GM18505 (cell line): ENCODE measurements around the gene ANKRD6.

ENCODE experiments used
- ATAC-seq: cut with Tn5 transposase; IDR thresholded peaks from one replicate; pipeline ENCODE4 v1.9.1; 2021; ENCODE audit not compliant: unreplicated experiment
- POLR2A ChIP-seq: IDR thresholded peaks from 4 replicates; pipeline ENCODE4 v1.6.1; 2011; ENCODE audit warnings: borderline replicate concordance; ENCODE audit not compliant: insufficient read depth, insufficient read length; ENCODE audit errors: extremely low read depth

ANKRD6 gene

GRCh38 chr6:89404512-89404911 is 28.4 kb upstream of the ANKRD6 start:
- no peak for TF ChIP-seq POLR2A
- no peak for ATAC-seq

DNA sequence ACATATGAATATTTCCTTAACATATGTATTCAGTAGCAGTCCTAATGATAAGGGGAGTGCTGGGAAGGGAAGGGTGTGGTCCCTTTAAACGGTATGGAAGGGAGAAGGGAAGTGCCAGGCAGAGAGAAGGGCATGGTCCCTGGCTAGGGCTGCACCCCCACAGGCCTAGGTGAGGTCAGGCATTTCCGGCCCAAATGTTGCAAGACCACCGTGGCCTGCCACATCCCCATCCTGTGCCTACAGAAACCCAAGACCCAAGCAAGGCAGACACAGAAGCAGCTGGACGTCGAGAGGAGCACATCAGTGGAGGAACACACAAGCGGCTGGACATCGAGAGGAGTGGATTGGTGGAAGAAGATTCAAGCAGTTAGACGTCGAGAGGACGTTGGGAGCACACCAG is 26.8 kb upstream of the ANKRD6 start:
- ATAC-seq: no peak

GRCh38 chr6:89409461-89410035 is 23.4 kb upstream of the ANKRD6 start:
- TF ChIP-seq POLR2A: no peak
- ATAC-seq: no peak

More for the DNA sequence above, 26.8 kb upstream of the ANKRD6 start:
- TF ChIP-seq POLR2A: no peak

GRCh38 chr6:89410231-89410761 is 22.7 kb upstream of the ANKRD6 start:
- ATAC-seq: no peak
- no peak for TF ChIP-seq POLR2A

GRCh38 chr6:89410788-89411144 is 22.2 kb upstream of the ANKRD6 start:
- no peak for ATAC-seq

GRCh38 chr6:89411145-89412070 is 21.5 kb upstream of the ANKRD6 start:
- ATAC-seq: peak; percentile 44

More at GRCh38 chr6:89410788-89411144, 22.2 kb upstream of the ANKRD6 start:
- no peak for TF ChIP-seq POLR2A

DNA sequence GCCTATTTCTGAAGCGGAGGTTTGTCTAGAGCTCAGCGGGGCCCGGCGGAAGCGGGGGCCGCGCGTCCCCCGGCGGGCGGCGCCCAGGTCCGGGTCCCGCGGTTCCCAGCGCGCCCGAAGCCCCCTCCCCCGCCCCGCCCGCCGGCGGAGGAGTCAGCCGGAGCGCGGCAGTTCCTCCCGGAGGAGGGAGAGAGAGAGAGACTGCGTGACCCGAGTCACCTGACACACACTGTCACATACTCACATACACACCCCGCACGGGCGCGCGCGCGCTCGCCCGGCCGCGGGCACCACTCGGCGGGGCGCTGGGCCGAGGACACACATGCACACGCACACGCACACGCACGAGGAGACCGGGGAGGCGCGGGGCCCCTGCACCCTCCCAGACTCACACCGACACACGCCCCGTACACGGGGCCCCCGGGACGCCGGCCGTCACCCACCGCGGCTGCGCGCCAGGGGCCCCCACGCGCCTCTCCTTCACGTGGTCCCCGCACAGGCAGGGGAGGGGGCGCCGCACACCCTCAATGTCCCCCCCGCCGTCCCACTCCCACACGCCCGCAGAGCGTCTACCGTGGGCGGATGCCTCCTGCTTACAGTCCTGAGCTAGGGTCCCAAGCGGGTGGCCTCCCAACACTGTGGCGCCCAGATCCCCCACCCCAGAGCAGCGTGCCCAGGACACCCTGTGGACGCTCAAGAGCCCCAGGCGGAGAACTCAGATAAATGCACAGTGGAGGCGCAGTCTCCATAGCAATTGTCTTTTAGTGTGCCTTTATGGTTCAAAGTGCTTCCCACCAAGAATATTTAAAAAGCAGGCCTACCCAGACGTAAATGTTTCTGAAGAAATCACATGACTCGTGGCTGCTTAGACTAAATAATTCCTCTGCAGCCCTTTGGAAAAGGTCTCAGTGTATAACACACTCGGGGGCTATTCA is 20.6 kb upstream of the ANKRD6 start, which contains the start of gene RRAGD:
TSS of gene RRAGD (minus strand) at position 203 of the 935 bp plus-strand sequence. CDS start 280 bp downstream, outside the sequence.
- ATAC-seq: peak; percentile 71
- no peak for TF ChIP-seq POLR2A

More at GRCh38 chr6:89411145-89412070, 21.5 kb upstream of the ANKRD6 start:
- TF ChIP-seq POLR2A: no peak

DNA sequence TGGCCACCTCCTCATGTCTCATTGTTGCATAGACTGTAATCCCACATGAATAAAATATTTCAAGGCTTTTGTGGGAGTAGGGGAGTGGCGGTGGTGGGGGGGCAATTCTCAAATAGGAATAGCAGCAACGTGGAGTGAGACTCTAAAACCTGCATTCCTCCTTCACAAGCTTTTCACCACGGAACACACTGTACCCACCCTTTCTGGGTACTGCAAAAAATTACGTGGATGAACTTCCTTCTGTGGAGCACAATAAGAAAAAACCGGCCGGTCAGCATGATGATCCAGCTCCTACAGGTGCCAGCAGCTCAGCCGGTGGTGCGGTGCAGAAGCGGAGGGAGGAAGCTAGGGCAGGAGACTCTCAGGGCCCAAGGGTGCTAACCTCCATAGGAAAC is 19.9 kb upstream of the ANKRD6 start:
- no peak for TF ChIP-seq POLR2A
- ATAC-seq: no peak

DNA sequence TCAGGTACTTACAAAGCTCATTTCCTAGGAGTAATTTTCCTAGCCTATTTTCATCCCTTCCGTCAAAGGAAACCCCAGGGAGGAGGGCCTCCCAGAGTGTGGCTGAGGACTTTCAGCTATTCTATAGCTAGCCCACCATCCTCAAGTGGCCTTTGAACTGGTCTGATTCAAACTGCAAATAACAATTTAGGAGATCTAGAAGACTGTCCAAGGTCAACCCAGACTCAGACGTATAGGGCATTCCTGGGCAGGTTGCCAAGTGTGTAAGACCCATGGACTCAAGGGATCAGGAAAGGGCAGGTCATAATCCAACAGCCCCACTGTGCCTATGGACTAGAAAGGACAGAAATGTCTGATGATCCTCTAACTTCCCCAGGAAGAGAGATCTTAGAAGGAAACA is 18.7 kb upstream of the ANKRD6 start:
- no peak for TF ChIP-seq POLR2A
- ATAC-seq: no peak

GRCh38 chr6:89415185-89415584 is 17.8 kb upstream of the ANKRD6 start:
- no peak for ATAC-seq
- TF ChIP-seq POLR2A: no peak

DNA sequence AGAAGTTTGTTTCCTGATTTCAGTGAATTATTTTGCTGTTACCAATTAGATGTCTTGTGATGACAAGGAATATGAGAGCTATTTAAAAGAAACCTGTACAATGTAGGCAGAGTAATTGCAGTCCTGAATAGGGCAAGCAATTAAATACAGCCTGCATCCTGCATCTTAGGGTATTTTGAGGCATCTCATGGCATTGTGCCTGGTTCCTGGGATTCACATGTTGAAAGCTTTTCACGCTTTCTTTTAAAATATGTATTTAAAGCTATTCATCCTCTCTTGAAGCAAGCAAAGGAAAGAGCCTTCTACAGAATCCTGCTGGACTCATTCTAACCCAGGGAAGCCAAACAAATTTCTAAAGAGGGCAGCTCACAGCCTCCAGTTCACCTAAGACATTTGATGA is 16.2 kb upstream of the ANKRD6 start:
- TF ChIP-seq POLR2A: no peak
- no peak for ATAC-seq

- no peak for TF ChIP-seq POLR2A
- ATAC-seq: no peak
Observed at GRCh38 chr6:89430201-89430962, 2.6 kb upstream of the ANKRD6 start.

- ATAC-seq: peak; percentile 28
- TF ChIP-seq POLR2A: no peak
Observed at GRCh38 chr6:89433252-89434149, 549 bp downstream of the ANKRD6 start.
